ENCODE measurements around the gene FOCAD. TPM values are rescaled to one million over a fixed set of nuclear protein-coding genes. Genes with fewer than 3 reads are reported as not detected.

The FOCAD gene
- total RNA-seq, 2 experiments from 2014 or later: 13.8 to 18.5 TPM

DNA sequence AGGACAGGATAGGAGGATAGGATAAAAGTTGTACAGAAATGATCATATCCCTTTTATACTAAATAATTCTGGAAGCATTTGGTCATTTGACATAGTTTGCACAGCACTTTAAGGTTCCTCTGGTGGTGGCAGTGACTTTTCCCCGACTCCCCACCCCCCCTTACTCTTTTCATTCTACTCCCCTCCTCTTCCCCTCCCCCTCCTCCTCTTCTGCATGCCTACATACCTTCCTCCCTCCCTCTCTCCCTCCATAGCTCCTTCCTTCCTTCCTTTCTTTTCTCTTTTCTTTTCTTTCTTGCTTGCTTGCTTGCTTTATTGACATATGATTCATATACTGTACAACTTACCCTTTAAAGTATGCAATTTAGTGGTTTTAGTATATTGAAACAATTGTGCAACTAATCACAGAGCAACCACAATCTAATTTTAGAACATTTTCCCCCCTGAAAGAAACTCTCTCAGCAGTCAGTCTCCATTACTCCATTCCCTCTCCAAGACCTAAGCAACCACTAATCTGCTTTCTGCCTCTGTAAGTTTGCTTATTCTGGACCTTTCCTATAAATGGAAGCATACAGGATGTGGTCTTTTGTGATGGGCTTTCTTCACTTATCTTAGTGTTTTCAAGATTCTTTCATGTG is 188.4 kb downstream of the FOCAD start:
- Histone ChIP-seq H4K20me1 (ENCODE audit: insufficient read depth, low read length) (peaks cover under 1% of the 10 kb centered on the region; the same call in 1 of the 2 replicates), H3K79me2 (ENCODE audit: insufficient read depth, low read depth, low read length) (no peaks in the 10 kb centered on the region), H3K4me1 (ENCODE audit: insufficient read depth, low read length, poor library complexity, severe bottlenecking) (no peaks in the 10 kb centered on the region), H3K36me3 (ENCODE audit: insufficient read depth, low read length) (no peaks in the 10 kb centered on the region), H3K9me3 (ENCODE audit: low read length) (no peaks in the 10 kb centered on the region), H3K9me2 (ENCODE audit: insufficient read depth, low read length) (no peaks in the 10 kb centered on the region), H2AFZ (ENCODE audit: low read length) (no peak overlapping the region), H3K27ac (ENCODE audit: low read depth, low read length, poor library complexity, severe bottlenecking) (no peak overlapping the region), H3K4me2 (ENCODE audit: low read length) (no peak overlapping the region), H3K4me3 (ENCODE audit: low read depth, low read length, poor library complexity, severe bottlenecking) (no peak overlapping the region)
- CTCF ChIA-PET (ENCODE audit: unreplicated experiment): no interaction called here
- BruUV-seq (replicated peaks): no TSS peak
- TF ChIP-seq EZH2phosphoT487 (IDR thresholded peaks at IDR 0.05; ENCODE audit: borderline replicate concordance, low read depth, low read length): no peak
- TF ChIP-seq CTCF (conservative IDR thresholded peaks at IDR 0.05; ENCODE audit: low read length): no peak
- intact Hi-C loops (cut with micrococcal nuclease; ENCODE audit: unreplicated experiment): no loop called here
- POLR2A ChIA-PET: no interaction called here
- no peak for DNase-seq (ENCODE audit: low spot score)

DNA sequence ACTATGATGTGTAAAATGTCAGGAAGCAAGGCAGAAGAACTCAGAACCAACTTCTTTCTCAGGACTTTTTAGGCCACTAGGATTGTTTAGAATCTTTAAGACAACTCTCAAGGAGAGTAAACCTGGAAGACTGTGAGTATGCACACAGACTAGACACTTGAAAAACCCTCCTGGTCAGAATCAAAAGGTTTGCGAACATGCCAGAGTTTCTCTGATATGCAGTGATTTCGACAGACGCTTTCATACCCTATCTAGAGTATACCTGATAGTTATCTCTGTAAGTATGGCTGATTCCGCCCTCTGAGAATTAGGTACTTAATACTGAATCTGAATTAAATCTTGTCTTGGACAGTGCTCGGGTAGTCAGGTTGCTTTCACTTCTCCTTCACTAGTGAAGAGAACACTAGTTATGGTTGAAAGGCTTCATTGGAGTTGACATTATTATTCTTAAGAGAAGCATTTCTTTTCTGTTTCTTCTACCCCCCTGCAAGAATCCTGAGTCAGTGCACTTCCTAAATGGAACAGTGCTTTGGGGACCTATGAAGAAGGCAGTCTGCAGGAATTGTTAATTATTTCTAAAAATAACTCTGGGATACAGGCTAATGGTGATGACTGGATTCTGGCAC is 189.3 kb downstream of the FOCAD start:
- no peaks in the 10 kb centered on the region for H3K79me2 ChIP-seq (ENCODE audit: insufficient read depth, low read depth, low read length)
- H3K9me3 ChIP-seq (ENCODE audit: low read length): no peaks in the 10 kb centered on the region
- CTCF ChIA-PET (ENCODE audit: unreplicated experiment): no interaction called here
- H3K27ac ChIP-seq (ENCODE audit: low read depth, low read length, poor library complexity, severe bottlenecking): no peak overlapping the region
- H3K4me1 ChIP-seq (ENCODE audit: insufficient read depth, low read length, poor library complexity, severe bottlenecking): no peaks in the 10 kb centered on the region
- H2AFZ ChIP-seq (ENCODE audit: low read length): no peak overlapping the region
- POLR2A ChIA-PET: interaction anchor here (0.6 to 1.6 kb wide), 4 partner anchors 10 to 1302 kb away, joined by 3 to 7 read pairs (median 3); no protein-coding TSS in a partner anchor
- H3K36me3 ChIP-seq (ENCODE audit: insufficient read depth, low read length): no peaks in the 10 kb centered on the region
- intact Hi-C loops (cut with micrococcal nuclease; ENCODE audit: unreplicated experiment): no loop called here
- H3K4me2 ChIP-seq (ENCODE audit: low read length): no peak overlapping the region
- no peaks in the 10 kb centered on the region for H3K9me2 ChIP-seq (ENCODE audit: insufficient read depth, low read length)
- TF ChIP-seq CTCF (conservative IDR thresholded peaks at IDR 0.05; ENCODE audit: low read length): no peak
- no peak overlapping the region for H3K4me3 ChIP-seq (ENCODE audit: low read depth, low read length, poor library complexity, severe bottlenecking)
- no peak for DNase-seq (ENCODE audit: low spot score)
- no TSS peak for BruUV-seq (replicated peaks)
- H4K20me1 ChIP-seq (ENCODE audit: insufficient read depth, low read length): no peaks in the 10 kb centered on the region

DNA sequence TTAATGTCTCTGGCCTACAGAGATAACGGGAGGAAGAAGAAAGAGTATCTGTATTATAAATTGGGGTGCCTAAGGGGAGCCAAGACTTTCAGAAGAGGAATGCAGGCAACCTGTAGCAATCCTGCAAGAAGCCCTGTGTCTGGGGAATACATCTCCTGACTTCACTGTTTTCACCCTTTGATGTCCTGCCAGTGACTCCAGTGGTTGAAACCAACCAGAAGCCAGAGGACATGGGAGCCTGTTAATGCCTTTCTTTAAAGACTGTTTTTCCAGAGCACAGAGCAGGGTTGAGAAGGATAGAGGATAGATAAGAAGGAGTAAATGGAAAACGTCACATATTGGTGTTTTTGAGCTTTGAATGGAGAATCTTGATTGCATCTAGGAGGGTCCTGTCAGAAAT is 196.2 kb downstream of the FOCAD start:
- no peak overlapping the region for H3K4me3 ChIP-seq (ENCODE audit: low read depth, low read length, poor library complexity, severe bottlenecking)
- no peak overlapping the region for H3K27ac ChIP-seq (ENCODE audit: low read depth, low read length, poor library complexity, severe bottlenecking)
- no peaks in the 10 kb centered on the region for H3K79me2 ChIP-seq (ENCODE audit: insufficient read depth, low read depth, low read length)
- no peak overlapping the region for H3K4me2 ChIP-seq (ENCODE audit: low read length)
- no peak for DNase-seq (ENCODE audit: low spot score)
- H3K9me3 ChIP-seq (ENCODE audit: low read length): no peaks in the 10 kb centered on the region
- ChIA-PET CTCF (ENCODE audit: unreplicated experiment) (no interaction called here), POLR2A (interaction anchor here (0.6 kb wide), 1 partner anchor 37 kb away, joined by 3 read pairs; no protein-coding TSS in a partner anchor)
- TF ChIP-seq EZH2phosphoT487 (IDR thresholded peaks at IDR 0.05; ENCODE audit: borderline replicate concordance, low read depth, low read length) (no peak), CTCF (conservative IDR thresholded peaks at IDR 0.05; ENCODE audit: low read length) (no peak)
- no peaks in the 10 kb centered on the region for H3K36me3 ChIP-seq (ENCODE audit: insufficient read depth, low read length)
- H3K9me2 ChIP-seq (ENCODE audit: insufficient read depth, low read length): no peaks in the 10 kb centered on the region
- H2AFZ ChIP-seq (ENCODE audit: low read length): no peak overlapping the region
- no peaks in the 10 kb centered on the region for H3K4me1 ChIP-seq (ENCODE audit: insufficient read depth, low read length, poor library complexity, severe bottlenecking)
- intact Hi-C loops (cut with micrococcal nuclease; ENCODE audit: unreplicated experiment): loop anchor here (10.0 kb wide), 1 partner anchor 255 kb away; the partner anchor contains the start of gene MLLT3
- H4K20me1 ChIP-seq (ENCODE audit: insufficient read depth, low read length): no peaks in the 10 kb centered on the region; the same call in 1 of the 2 replicates
- no TSS peak for BruUV-seq (replicated peaks)
